SW480 (cell line): ENCODE data around the gene ETV4.

ENCODE experiments used
- DNase-seq: peaks from one replicate; pipeline ENCODE4 v3.0.0-alpha.2; 2016; ENCODE audit warnings: low spot score

Gene ETV4

GRCh38 chr17:43546319-43547188 lies at the start of gene ETV4:
ETV4 (minus strand) TSS chr17:43546340; CDS start chr17:43545617, 723 bp downstream.
- DNase-seq: peak; percentile 96

- DNase-seq: no peak
Measured at GRCh38 chr17:43595466-43595865, 49.3 kb upstream of the ETV4 start.

- DNase-seq: no peak
Measured at GRCh38 chr17:43591779-43592562, 45.8 kb upstream of the ETV4 start.

GRCh38 chr17:43591001-43591400 lies 44.9 kb upstream of the ETV4 start:
- no peak for DNase-seq

GRCh38 chr17:43588664-43589435 lies 42.7 kb upstream of the ETV4 start:
- DNase-seq: no peak

- DNase-seq: no peak
Measured at GRCh38 chr17:43588121-43588520, 42.0 kb upstream of the ETV4 start.

GRCh38 chr17:43587647-43588046 lies 41.5 kb upstream of the ETV4 start:
- DNase-seq: no peak

- DNase-seq: no peak
Measured at GRCh38 chr17:43584666-43585102, 38.5 kb upstream of the ETV4 start.

- DNase-seq: no peak
Measured at GRCh38 chr17:43583332-43583731, 37.2 kb upstream of the ETV4 start.

- no peak for DNase-seq
Measured at GRCh38 chr17:43581613-43582012, 35.5 kb upstream of the ETV4 start.

- DNase-seq: no peak
Measured at GRCh38 chr17:43581130-43581529, 35.0 kb upstream of the ETV4 start.

- peak; percentile 87 for DNase-seq
Measured at GRCh38 chr17:43579566-43580140, 33.5 kb upstream of the ETV4 start.

GRCh38 chr17:43578699-43579565 lies 32.8 kb upstream of the ETV4 start:
- peak; percentile 26 for DNase-seq

- no peak for DNase-seq
Measured at GRCh38 chr17:43578404-43578698, 32.2 kb upstream of the ETV4 start.

GRCh38 chr17:43577664-43578403 lies 31.7 kb upstream of the ETV4 start:
- no peak for DNase-seq

- peak; percentile 61 for DNase-seq
Measured at GRCh38 chr17:43576563-43577229, 30.6 kb upstream of the ETV4 start.

GRCh38 chr17:43574896-43575525 lies 28.9 kb upstream of the ETV4 start:
- DNase-seq: no peak

GRCh38 chr17:43574348-43574747 lies 28.2 kb upstream of the ETV4 start:
- DNase-seq: no peak

- no peak for DNase-seq
Measured at GRCh38 chr17:43573579-43574321, 27.6 kb upstream of the ETV4 start.
